ENCODE measurements around the gene STUB1.
A peak's percentile ranks its signal among the peaks of the same experiment; 100 is the strongest.

The STUB1 gene

GRCh38 chr16:645852-646678 is 34.1 kb upstream of the STUB1 start:
- DNase-seq = no peak

DNA sequence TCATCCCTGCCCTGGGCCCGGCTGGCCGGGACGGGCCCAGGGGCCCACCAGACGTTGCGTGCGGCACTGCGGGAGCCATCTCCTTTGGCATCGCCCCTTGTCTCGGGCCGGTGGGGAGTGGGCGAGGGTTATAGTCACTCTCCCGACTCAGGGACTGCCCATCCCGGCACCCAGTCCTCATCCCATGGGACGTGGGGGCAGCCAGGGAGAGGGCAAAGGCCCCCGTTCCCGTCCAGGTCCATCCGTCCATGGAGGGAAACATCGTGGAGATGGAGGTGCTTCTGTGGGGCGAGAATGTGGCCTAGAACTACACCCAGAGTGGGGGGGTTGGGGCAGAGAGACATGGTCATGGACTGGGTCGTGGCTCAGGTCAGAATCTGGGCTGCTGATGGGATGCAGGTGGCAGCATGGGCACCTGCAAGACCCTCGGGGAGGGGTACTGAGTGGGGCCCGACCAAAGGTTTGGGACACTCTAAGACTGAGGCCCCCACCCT is 33.5 kb upstream of the STUB1 start:
- DNase-seq = no peak

GRCh38 chr16:647173-647902 is 32.9 kb upstream of the STUB1 start:
- DNase-seq = no peak

GRCh38 chr16:648071-648780 is 32.0 kb upstream of the STUB1 start:
- DNase-seq = peak; percentile 49 to 60 (median 51)

DNA sequence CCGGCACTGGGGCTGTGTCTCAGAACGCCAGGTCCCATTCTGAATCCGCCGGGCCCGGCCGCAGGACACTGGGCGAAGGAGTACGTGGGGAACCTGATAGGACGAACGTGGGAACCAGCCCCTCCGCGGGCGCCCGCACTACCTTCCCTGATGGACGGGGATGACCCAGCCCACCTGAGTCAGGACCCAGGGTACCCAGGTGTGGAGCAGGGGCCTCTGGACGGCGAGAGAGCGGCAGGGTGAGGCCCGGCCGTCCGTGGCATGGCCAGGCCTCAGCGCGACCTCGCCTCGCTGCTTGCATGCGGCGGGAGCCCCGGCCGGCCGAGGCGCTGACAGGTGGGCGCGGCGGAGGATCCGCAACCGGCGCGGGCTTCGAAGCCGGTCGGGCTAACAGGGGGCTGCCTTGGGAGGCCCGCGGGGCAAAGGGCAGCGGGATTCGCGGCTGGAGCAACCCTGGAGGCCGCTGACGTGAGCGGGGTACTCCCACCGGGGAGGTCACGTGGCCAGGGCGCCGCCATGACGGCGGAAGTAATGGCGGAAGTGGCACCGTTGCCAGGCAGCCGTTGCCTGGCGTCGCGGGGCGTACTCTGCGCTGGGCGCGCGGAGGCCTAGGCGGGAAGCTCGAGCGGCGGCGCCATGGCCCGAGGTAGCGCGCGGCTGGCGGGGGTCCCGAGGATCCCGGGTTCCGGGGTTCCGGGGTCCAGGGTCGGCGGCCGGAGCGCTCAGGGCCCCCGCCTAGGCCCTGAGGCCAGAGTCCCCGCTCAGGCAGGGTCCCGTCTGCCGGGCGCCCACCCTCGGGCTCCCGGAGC is 31.2 kb upstream of the STUB1 start, which contains the start of gene WDR90:
WDR90 (plus strand) TSS at position 585 of the 809 bp plus-strand sequence; CDS start at position 637, 52 bp downstream.
- DNase-seq = peak; percentile 95 to 98 (median 97)

GRCh38 chr16:649631-650030 is 30.6 kb upstream of the STUB1 start:
- peak; percentile 20 to 48 (median 29) for DNase-seq

DNA sequence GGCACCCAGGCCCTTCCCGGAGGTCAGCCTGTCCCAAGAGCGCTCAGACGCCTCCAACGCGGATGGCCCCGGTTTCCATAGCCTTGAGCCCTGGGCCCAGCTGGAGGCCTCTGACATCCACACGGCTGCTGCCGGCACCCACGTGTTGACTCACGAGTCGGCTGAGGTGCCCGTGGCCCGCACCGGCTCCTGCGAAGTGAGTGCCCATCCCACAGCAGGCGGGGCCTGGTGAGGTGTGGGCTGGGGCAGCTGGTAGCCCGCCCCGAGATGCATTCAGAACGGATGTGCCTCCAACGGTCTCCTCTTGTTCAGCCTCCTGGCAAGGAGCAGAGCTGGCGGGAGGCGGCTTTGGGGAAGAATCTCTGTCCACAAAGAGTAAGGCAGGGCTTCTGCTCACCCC is 28.4 kb upstream of the STUB1 start:
- no peak for DNase-seq

DNA sequence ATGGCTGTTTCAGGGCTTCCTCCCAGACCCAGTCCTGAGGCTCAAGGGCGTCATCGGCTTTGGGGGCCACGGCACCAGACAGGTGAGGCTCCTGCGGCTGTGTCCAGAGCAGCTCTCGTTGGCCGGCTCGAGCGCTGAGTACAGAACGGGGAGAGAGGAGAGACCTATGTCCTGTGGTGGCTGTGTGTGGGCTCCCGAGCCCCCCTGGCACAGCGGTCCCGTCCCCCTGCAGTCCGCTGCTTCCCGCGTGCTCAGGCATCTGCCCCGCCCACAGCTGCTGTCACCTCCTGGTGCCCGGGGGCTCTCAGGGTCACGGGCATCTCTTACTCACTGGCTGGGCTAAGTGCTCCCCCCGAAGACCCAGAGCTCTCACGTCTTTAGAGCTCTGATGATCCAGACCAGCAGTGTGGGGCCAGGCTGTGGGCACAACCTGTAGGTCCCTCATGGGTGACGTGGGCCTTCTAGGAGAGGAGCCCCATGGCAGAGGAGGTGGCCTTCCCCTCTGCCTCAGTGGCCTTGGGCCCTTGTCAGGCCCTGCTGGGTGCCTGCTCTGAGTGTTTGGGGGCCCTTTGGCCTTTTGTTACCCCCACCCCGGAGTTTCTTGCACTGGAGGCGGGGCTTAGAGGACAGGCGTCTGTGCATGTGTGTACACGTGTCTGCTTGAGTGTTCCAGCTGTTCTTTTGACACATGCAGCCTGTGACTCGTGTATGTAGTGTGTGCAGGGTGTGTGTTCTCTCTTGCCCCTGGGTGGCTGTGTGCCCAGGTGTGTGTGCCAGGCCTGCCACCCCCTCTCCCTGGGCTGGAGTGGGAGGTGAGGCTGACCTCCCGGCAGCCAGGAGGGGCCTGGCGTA is 27.5 kb upstream of the STUB1 start:
- no peak for DNase-seq

GRCh38 chr16:654034-654433 is 26.2 kb upstream of the STUB1 start:
- DNase-seq = no peak

GRCh38 chr16:657487-657886 is 22.7 kb upstream of the STUB1 start:
- no peak for DNase-seq

DNA sequence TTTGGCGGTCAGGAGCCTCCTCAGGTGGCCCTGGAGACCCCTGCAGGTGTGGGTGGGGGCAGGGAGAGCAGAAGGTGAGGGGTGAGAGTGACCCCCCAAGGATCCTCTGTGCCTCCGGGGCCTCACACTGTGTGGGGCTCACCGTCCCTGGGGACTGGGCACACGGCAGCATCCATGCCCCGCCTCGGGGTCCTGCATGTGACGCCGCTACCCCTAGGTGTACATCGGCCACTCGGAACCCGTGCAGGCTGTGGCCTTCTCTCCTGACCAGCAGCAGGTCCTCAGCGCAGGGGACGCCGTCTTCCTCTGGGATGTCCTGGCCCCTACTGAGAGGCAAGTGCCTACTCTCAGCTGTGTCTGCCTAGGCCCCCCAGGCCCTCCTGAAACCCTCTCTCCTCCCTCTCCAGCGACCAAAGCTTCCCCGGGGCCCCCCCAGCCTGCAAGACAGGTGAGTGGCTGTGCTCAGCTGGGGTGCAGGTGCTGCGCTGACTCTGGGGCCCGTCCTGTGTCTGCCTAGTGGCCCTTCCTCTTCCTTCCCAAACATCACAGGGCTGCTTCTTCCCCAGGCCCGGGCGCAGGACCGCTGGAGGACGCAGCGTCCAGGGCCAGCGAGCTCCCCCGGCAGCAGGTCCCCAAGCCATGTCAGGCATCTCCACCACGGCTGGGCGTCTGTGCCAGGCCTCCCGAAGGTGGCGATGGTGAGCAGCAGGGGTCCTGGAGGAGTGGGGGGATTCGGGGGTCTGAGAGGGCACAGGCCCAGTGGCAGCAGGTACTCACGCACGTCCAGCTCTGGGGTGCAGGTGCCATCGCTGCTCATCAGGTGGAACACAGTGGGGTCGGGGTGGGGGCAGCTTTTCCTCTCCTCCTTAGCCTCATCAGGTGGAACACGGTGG is 21.3 kb upstream of the STUB1 start:
- no peak for DNase-seq

GRCh38 chr16:659618-660017 is 20.6 kb upstream of the STUB1 start:
- no peak for DNase-seq

DNA sequence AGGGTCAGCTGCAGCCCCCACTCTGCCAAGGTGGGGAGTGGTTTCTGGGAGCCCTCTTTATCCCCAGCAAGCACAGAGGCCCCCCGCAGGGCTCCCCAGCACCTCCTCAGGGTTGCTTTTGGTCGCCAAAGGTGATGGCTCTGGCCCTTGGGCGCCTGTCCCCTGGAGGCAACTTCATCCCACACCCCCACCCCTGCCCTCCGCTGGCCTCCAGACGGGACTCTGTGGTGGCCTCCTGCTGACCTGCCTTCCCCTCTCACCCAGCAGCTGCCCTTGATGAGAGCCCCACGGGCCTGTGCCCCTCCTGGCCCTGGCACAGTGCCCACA is 20.1 kb upstream of the STUB1 start:
- no peak for DNase-seq

DNA sequence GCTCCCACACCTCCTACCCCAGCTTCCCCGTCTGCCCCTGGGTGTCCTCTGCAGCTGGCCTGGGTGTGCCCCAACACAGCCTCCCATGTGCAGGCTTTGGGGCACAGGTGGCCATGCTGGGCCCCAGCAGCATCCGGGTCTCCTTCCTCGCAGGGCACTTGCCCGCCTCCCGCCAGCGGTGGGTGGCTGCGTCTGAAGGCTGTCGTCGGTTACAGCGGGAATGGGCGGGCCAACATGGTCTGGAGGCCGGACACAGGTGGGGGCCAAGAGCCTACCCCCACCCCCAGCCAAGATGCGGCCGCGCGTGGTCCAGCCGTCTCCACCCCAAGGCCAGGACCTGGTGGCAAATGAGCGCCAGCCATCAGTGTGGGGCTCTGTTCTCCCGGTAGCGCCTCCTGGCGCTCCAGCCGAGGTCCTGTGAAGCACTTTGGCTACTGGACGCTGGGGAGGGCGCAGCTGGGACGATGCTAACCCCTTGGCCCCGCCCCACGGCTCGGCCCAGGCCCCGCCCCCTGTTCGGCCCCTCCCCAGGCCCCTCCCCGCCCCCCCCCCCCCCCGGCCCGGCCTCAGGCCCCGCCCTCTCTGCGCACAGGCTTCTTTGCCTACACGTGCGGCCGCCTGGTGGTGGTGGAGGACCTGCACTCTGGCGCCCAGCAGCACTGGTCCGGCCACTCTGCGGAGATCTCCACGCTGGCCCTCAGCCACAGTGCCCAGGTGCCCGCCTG is 19.6 kb upstream of the STUB1 start:
- DNase-seq = peak; percentile 92 to 97 (median 96)

DNA sequence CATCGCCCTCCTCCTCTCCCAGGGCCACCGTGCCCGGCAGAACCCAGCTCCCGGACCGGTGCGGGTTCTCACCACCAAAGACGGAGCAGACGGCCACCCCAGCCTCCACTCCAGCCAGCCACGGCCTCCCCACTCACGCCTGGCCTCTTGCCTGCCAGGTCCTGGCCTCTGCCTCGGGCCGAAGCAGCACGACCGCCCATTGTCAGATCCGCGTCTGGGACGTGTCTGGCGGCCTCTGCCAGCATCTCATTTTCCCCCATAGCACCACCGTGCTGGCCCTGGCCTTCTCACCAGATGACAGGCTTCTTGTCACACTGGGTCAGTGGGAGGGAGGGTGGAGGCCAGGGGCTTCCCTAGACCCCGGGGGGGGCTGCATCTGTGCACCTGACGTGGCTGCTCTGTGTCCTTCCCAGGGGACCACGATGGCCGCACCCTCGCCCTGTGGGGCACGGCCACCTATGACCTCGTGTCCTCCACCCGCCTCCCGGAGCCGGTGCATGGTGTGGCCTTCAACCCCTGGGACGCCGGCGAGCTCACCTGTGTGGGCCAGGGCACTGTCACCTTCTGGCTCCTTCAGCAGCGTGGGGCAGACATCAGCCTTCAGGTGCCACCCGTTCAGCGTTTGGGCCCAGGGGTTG is 18.9 kb upstream of the STUB1 start:
- no peak for DNase-seq

- no peak for DNase-seq
These were observed 18.1 kb upstream of the STUB1 start for GRCh38 chr16:662095-662494.

- DNase-seq = no peak
These were observed 17.6 kb upstream of the STUB1 start for GRCh38 chr16:662597-662996.

- no peak for DNase-seq
These were observed 13.6 kb upstream of the STUB1 start for GRCh38 chr16:666572-666971.

- no peak for DNase-seq
These were observed 13.0 kb upstream of the STUB1 start for GRCh38 chr16:667113-667779.

Measured in suppressor macrophage treated with lipopolysaccharide for 1 hour (primary cell).